PC-3 (cell line): ENCODE data around the gene UBALD2. TPM values are rescaled to one million over a fixed set of nuclear protein-coding genes. Genes with fewer than 3 reads are reported as not detected.
A peak's percentile ranks its signal among the peaks of the same experiment; 100 is the strongest.

Experiments
- ATAC-seq: fragments of 200-7000 bp; cut with Tn5 transposase; 2 replicates; pipeline ENCODE4 v1.9.1; 2020; ENCODE audit warnings: mild to moderate bottlenecking, moderate library complexity
- BruUV-seq: library from RNA; stranded (reverse); fragments of 400-500 nt; replicated peaks from 2 replicates; lab custom pipeline; 2021; lab: Mats Ljungman, UMichigan
- CTCF ChIA-PET: fragments of 300-600 bp; sonication (Branson Sonifier 250); formaldehyde crosslinking; loops from one replicate; lab custom pipeline; 2022; ENCODE audit warnings: antibody characterized with exemption; lab: Charles Lee
- POLR2A ChIA-PET: fragments of 300-600 bp; sonication (Branson Sonifier 250); formaldehyde crosslinking; loops from one replicate; lab custom pipeline; 2022; ENCODE audit warnings: antibody characterized with exemption; ENCODE audit not compliant: unreplicated experiment; lab: Charles Lee
- DNase-seq: peaks from one replicate; pipeline ENCODE4 v3.0.0-alpha.2; 2015
- H2AFZ ChIP-seq: fragments of 300-600 bp; sonication (generic); 2 replicates; pipeline ENCODE4 v1.6.0; 2016; ENCODE audit warnings: antibody characterized with exemption, low read length
- H3F3A ChIP-seq: fragments of 300-600 bp; sonication (generic); one replicate; pipeline ENCODE4 v1.6.0; 2017; ENCODE audit warnings: antibody characterized with exemption, low read length, control low read depth, mild to moderate bottlenecking; ENCODE audit not compliant: unreplicated experiment
- H3K27ac ChIP-seq: fragments of 300-600 bp; sonication (generic); 2 replicates; pipeline ENCODE4 v1.5.1; 2016; ENCODE audit warnings: mild to moderate bottlenecking, low read length
- H3K27me3 ChIP-seq: fragments of 300-600 bp; sonication (generic); 2 replicates; pipeline ENCODE4 v1.6.1; 2016; ENCODE audit warnings: low read length, mixed read lengths
- H3K36me3 ChIP-seq: fragments of 300-600 bp; sonication (generic); 2 replicates; pipeline ENCODE4 v1.6.1; 2016; ENCODE audit warnings: low read depth, mixed run types, low read length, mixed read lengths
- H3K4me1 ChIP-seq: fragments of 300-600 bp; sonication (generic); 2 replicates; pipeline ENCODE4 v1.5.1; 2016; ENCODE audit warnings: low read length; ENCODE audit not compliant: insufficient read depth
- H3K4me2 ChIP-seq: fragments of 300-600 bp; sonication (generic); 2 replicates; pipeline ENCODE4 v1.6.0; 2016; ENCODE audit warnings: low read length
- H3K4me3 ChIP-seq: fragments of 300-600 bp; sonication (generic); 2 replicates; pipeline ENCODE4 v1.5.1; 2016; ENCODE audit warnings: mild to moderate bottlenecking, low read length, mixed read lengths
- H3K79me2 ChIP-seq: fragments of 300-600 bp; sonication (generic); 2 replicates; pipeline ENCODE4 v1.6.1; 2017; ENCODE audit warnings: low read length, mixed read lengths
- H3K9ac ChIP-seq: fragments of 300-600 bp; sonication (generic); 2 replicates; pipeline ENCODE4 v1.6.0; 2016; ENCODE audit warnings: mild to moderate bottlenecking, low read length
- H3K9me2 ChIP-seq: fragments of 300-600 bp; sonication (generic); replicated peaks from 2 replicates; pipeline ENCODE4 v1.6.1; 2016; ENCODE audit warnings: mixed run types, low read length, mixed read lengths
- H3K9me3 ChIP-seq: fragments of 300-600 bp; sonication (generic); 2 replicates; pipeline ENCODE4 v1.6.1; 2016; ENCODE audit warnings: low read length, mixed read lengths
- H4K20me1 ChIP-seq: fragments of 300-600 bp; sonication (generic); 2 replicates; pipeline ENCODE4 v1.6.1; 2016; ENCODE audit warnings: low read length, mixed read lengths
- EZH2 ChIP-seq: fragments of 300-600 bp; sonication (generic); IDR thresholded peaks from one replicate; pipeline ENCODE4 v1.6.1; 2017; ENCODE audit warnings: antibody characterized with exemption, mild to moderate bottlenecking, low read length; ENCODE audit not compliant: unreplicated experiment
- EZH2phosphoT487 ChIP-seq: fragments of 300-600 bp; sonication (generic); IDR thresholded peaks from 2 replicates; pipeline ENCODE4 v1.6.1; 2018; ENCODE audit warnings: mild to moderate bottlenecking, antibody characterized with exemption, low read length, borderline replicate concordance
- intact Hi-C: fragments of 100-400 bp; cut with micrococcal nuclease; formaldehyde crosslinking; loops from 2 replicates; pipeline ENCODE4 v1.9.0; 2023
- total RNA-seq: library from RNA; depleted of rRNA; stranded (reverse); fragments of >200 nt; gene quantifications from 2 replicates; pipeline ENCODE4 v1.2.3, GENCODE V29; 2014
- TF ChIP-seq, protein P1 (sequence below): fragments of 300-600 bp; sonication (generic); conservative IDR thresholded peaks from 2 replicates; pipeline ENCODE4 v1.5.1; 2017; ENCODE audit warnings: antibody characterized with exemption, low read depth, mild to moderate bottlenecking, low read length

The UBALD2 gene
- total RNA-seq, 1 experiment from 2014 or later: 59.5 TPM

GRCh38 chr17:76260220-76260619 lies 4.9 kb upstream of the UBALD2 start:
- ChIA-PET POLR2A (no interaction called here), CTCF (no interaction called here)
- BruUV-seq: no TSS peak
- Histone ChIP-seq H2AFZ (no peak overlapping the region), H3K9me3 (no peaks in the 10 kb centered on the region), H3K9me2 (no peaks in the 10 kb centered on the region), H3K79me2 (no peaks in the 10 kb centered on the region), H3K9ac (no peak overlapping the region), H3K4me2 (no peak overlapping the region), H3K27ac (no peak overlapping the region), H3K4me3 (no peak overlapping the region), H3K27me3 (no peaks in the 10 kb centered on the region), H4K20me1 (no peaks in the 10 kb centered on the region), H3K36me3 (no peaks in the 10 kb centered on the region), H3K4me1 (peaks cover 39% of the 10 kb centered on the region), H3F3A (no peaks in the 10 kb centered on the region)
- no peak for DNase-seq
- no peak for ATAC-seq
- intact Hi-C loops: loop anchor here (10.0 kb wide), 1 partner anchor 155 kb away; the partner anchor contains the start of gene EXOC7
- TF ChIP-seq EZH2: no peak
- no peak for TF ChIP-seq EZH2phosphoT487
- TF ChIP-seq, protein P1, sequence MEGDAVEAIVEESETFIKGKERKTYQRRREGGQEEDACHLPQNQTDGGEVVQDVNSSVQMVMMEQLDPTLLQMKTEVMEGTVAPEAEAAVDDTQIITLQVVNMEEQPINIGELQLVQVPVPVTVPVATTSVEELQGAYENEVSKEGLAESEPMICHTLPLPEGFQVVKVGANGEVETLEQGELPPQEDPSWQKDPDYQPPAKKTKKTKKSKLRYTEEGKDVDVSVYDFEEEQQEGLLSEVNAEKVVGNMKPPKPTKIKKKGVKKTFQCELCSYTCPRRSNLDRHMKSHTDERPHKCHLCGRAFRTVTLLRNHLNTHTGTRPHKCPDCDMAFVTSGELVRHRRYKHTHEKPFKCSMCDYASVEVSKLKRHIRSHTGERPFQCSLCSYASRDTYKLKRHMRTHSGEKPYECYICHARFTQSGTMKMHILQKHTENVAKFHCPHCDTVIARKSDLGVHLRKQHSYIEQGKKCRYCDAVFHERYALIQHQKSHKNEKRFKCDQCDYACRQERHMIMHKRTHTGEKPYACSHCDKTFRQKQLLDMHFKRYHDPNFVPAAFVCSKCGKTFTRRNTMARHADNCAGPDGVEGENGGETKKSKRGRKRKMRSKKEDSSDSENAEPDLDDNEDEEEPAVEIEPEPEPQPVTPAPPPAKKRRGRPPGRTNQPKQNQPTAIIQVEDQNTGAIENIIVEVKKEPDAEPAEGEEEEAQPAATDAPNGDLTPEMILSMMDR: no peak

DNA sequence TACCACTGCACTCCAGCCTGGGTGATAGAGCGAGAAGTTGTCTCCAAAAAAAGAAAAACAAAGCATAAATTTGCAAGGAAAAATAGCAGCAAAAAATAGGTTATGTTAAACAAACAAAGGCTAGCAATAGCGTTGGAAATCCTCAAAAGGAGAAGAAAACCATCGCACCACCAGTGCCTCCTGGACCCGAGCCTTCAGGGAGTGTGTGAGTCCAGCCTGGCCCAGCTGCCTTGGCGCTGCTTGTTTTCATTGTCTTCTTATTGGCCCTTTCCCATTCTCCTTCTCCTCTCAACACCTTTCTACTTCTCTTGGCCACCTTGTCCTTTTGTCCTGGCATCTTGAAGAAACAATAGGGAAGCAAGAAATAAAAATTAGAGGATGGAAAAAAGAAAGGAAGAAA lies 4.5 kb upstream of the UBALD2 start:
- TF ChIP-seq EZH2 (no peak), EZH2phosphoT487 (no peak)
- TF ChIP-seq, protein P1: no peak
- Histone ChIP-seq H3K79me2 (peaks cover 1% of the 10 kb centered on the region), H3K9ac (no peak overlapping the region), H3K9me2 (no peaks in the 10 kb centered on the region), H3F3A (no peaks in the 10 kb centered on the region), H2AFZ (no peak overlapping the region), H3K4me2 (no peak overlapping the region), H3K27ac (no peak overlapping the region), H3K4me1 (peaks cover 39% of the 10 kb centered on the region), H3K36me3 (no peaks in the 10 kb centered on the region), H4K20me1 (no peaks in the 10 kb centered on the region), H3K9me3 (no peaks in the 10 kb centered on the region), H3K4me3 (no peak overlapping the region), H3K27me3 (no peaks in the 10 kb centered on the region)
- ChIA-PET CTCF (no interaction called here), POLR2A (no interaction called here)
- intact Hi-C loops: loop anchor here (10.0 kb wide), 1 partner anchor 156 kb away; the partner anchor contains the start of gene EXOC7
- ATAC-seq (no peak), DNase-seq (no peak)
- BruUV-seq: no TSS peak

- Histone ChIP-seq H3K4me1 (peaks cover 42% of the 10 kb centered on the region), H3K27me3 (no peaks in the 10 kb centered on the region), H2AFZ (no peak overlapping the region), H3K27ac (0 out of 2 replicates have a peak overlapping the region, but pooled peaks have one; percentile 74), H3K4me3 (no peak overlapping the region), H3K79me2 (peaks cover 11% of the 10 kb centered on the region), H3F3A (no peaks in the 10 kb centered on the region), H4K20me1 (0 out of 2 replicates have a peak, but pooled peaks cover 4% of the 10 kb centered on the region), H3K36me3 (no peaks in the 10 kb centered on the region), H3K9ac (no peak overlapping the region), H3K9me2 (no peaks in the 10 kb centered on the region), H3K9me3 (no peaks in the 10 kb centered on the region), H3K4me2 (peak overlapping the region; percentile 88; the same call in 1 of the 2 replicates)
- DNase-seq (peak; percentile 33), ATAC-seq (no peak)
- intact Hi-C loops: loop anchor here (10.0 kb wide), 1 partner anchor 157 kb away; the partner anchor contains the start of gene EXOC7
- BruUV-seq: no TSS peak
- no peak for TF ChIP-seq EZH2
- TF ChIP-seq EZH2phosphoT487: no peak
- TF ChIP-seq, protein P1: no peak
- CTCF ChIA-PET: no interaction called here
- POLR2A ChIA-PET: interaction anchor here (0.6 kb wide), 1 partner anchor 11 kb away, joined by 3 read pairs; no protein-coding TSS in a partner anchor
Measured at GRCh38 chr17:76261421-76262215, 3.5 kb upstream of the UBALD2 start.
